GM23338 (cell line): ENCODE data around the gene MVB12B.

ENCODE experiments used
- CREB1 ChIP-seq: fragments of 250-450 bp; sonication (Bioruptor Pico); IDR thresholded peaks from 2 replicates; pipeline ENCODE4 v1.5.0; 2020; ENCODE audit warnings: low read depth, mild to moderate bottlenecking, moderate library complexity
- CTCF ChIP-seq, 2 experiments: fragments of 200-600 bp in 1 of 2; sonication (generic) in 1 of 2; conservative IDR thresholded peaks; 2 replicates each; pipeline versions ENCODE4 v1.5.1 to v1.6.1; 2016 to 2017; ENCODE audit warnings: antibody characterized with exemption in 2 of 2, low read depth in 2 of 2, mild to moderate bottlenecking in 2 of 2, moderate library complexity in 1 of 2
- EZH2 ChIP-seq: fragments of 200-600 bp; sonication (generic); IDR thresholded peaks from one replicate; pipeline ENCODE4 v1.8.0; 2017; ENCODE audit warnings: antibody characterized with exemption, mild to moderate bottlenecking, low read depth; ENCODE audit not compliant: unreplicated experiment
- JUNB ChIP-seq: IDR thresholded peaks from one replicate; pipeline ENCODE4 v1.6.1; 2016; ENCODE audit warnings: antibody characterized with exemption; ENCODE audit not compliant: unreplicated experiment
- NANOG ChIP-seq: IDR thresholded peaks from 2 replicates; pipeline ENCODE4 v1.6.1; 2016; ENCODE audit warnings: antibody characterized with exemption, borderline replicate concordance
- POLR2AphosphoS5 ChIP-seq: IDR thresholded peaks from 2 replicates; pipeline ENCODE4 v1.6.1; 2016; ENCODE audit warnings: antibody characterized with exemption, low read depth
- REST ChIP-seq: IDR thresholded peaks from one replicate; pipeline ENCODE4 v1.6.1; 2018; ENCODE audit warnings: antibody characterized with exemption; ENCODE audit not compliant: unreplicated experiment

GRCh38 chr9:126318858-126319257 lies 7.8 kb upstream of the MVB12B start:
- TF ChIP-seq CTCF (conservative IDR thresholded peaks at IDR 0.05; ENCODE audit: low read depth in 2 of 2) (no peak), POLR2AphosphoS5 (no peak), JUNB (no peak), CREB1 (no peak), NANOG (no peak), EZH2 (no peak), REST (no peak)
